HepG2 (cell line): ENCODE data around the gene HRH3. TPM values are rescaled to one million over a fixed set of nuclear protein-coding genes. Genes with fewer than 3 reads are reported as not detected.

Experiments used
- ASH2L ChIP-seq: fragments of 300-600, 200-600 bp; sonication (generic); IDR thresholded peaks from 2 replicates; pipeline ENCODE4 v1.7.0; 2017; ENCODE audit warnings: low read depth, mild to moderate bottlenecking, moderate library complexity, mixed read lengths, low read length; ENCODE audit not compliant: insufficient read length
- BORCS8-MEF2B ChIP-seq: sonication (generic); formaldehyde crosslinking; IDR thresholded peaks from 2 replicates; pipeline ENCODE4 v1.8.0; 2022; ENCODE audit warnings: mild to moderate bottlenecking, missing genetic modification reagents
- HOXA5 ChIP-seq: sonication (generic); formaldehyde crosslinking; IDR thresholded peaks from 2 replicates; pipeline ENCODE4 v1.4.0; 2020; ENCODE audit warnings: missing genetic modification reagents
- RNF2 ChIP-seq: fragments of 450-650 bp; conservative IDR thresholded peaks from 2 replicates; pipeline ENCODE4 v1.6.1; 2016; ENCODE audit warnings: low read depth
- SRY ChIP-seq: sonication (generic); formaldehyde crosslinking; IDR thresholded peaks from 2 replicates; pipeline ENCODE4 v1.8.0; 2022; ENCODE audit warnings: mild to moderate bottlenecking, missing genetic modification reagents
- TBX3 ChIP-seq: fragments of 450-650 bp; IDR thresholded peaks from 2 replicates; pipeline ENCODE4 v1.6.1; 2017; ENCODE audit warnings: antibody characterized with exemption, mild to moderate bottlenecking, inconsistent platforms, borderline replicate concordance
- TSC22D2 ChIP-seq: sonication (generic); formaldehyde crosslinking; IDR thresholded peaks from 2 replicates; pipeline ENCODE4 v1.5.1; 2020; ENCODE audit warnings: missing genetic modification reagents, mild to moderate bottlenecking, borderline replicate concordance
- ZNF451 ChIP-seq: sonication (generic); formaldehyde crosslinking; IDR thresholded peaks from 2 replicates; pipeline ENCODE4 v1.5.0; 2020; ENCODE audit warnings: mild to moderate bottlenecking, missing genetic modification reagents
- ZNF547 ChIP-seq: sonication (generic); formaldehyde crosslinking; IDR thresholded peaks from 2 replicates; pipeline ENCODE4 v1.5.1; 2020; ENCODE audit warnings: mild to moderate bottlenecking, missing genetic modification reagents
- ZNF724P ChIP-seq: sonication (generic); formaldehyde crosslinking; IDR thresholded peaks from 2 replicates; pipeline ENCODE4 v1.8.0; 2022; ENCODE audit warnings: missing genetic modification reagents, borderline replicate concordance
- polyA plus RNA-seq, 8 experiments: library from polyadenylated mRNA; depleted of rRNA in 3 of 8; stranded (reverse) in 7 of 8; unstranded in 1 of 8; fragments of >200 nt; fragmentation: Illumina TruSeq in 4 of 8; extraction: Trizol in 4 of 8; gene quantifications; 2 replicates each; pipeline versions ENCODE4 v1.2.1 to v1.2.3, GENCODE V29; 2011 to 2016; ENCODE audit warnings: low read depth in 4 of 8, missing spikeins in 1 of 8, mixed read lengths in 1 of 8; ENCODE audit not compliant: insufficient read depth in 1 of 8
- total RNA-seq, 5 experiments: library from RNA; depleted of rRNA; stranded (reverse); fragments of >200 nt; fragmentation: Illumina TruSeq; extraction: Trizol; gene quantifications; 2 replicates each; pipeline ENCODE4 v1.2.3, GENCODE V29; 2016; ENCODE audit warnings: low read depth in 1 of 5
- TF ChIP-seq, protein P1 (sequence below): sonication (generic); formaldehyde crosslinking; IDR thresholded peaks from 2 replicates; pipeline ENCODE4 v1.4.0; 2020; ENCODE audit warnings: missing genetic modification reagents
- TF ChIP-seq, protein P2 (sequence below): sonication (generic); formaldehyde crosslinking; IDR thresholded peaks from 2 replicates; pipeline ENCODE4 v1.8.1; 2023; ENCODE audit warnings: mild to moderate bottlenecking, inconsistent platforms, moderate library complexity, missing genetic modification reagents, borderline replicate concordance
- TF ChIP-seq, protein P3 (sequence below): sonication (generic); formaldehyde crosslinking; conservative IDR thresholded peaks from 2 replicates; pipeline ENCODE4 v1.4.0; 2020; ENCODE audit warnings: missing genetic modification reagents
- TF ChIP-seq, protein P4 (sequence below): IDR thresholded peaks from 2 replicates; pipeline ENCODE4 v1.6.1; 2016; ENCODE audit warnings: control low read depth
- TF ChIP-seq, protein P5 (sequence below): fragments of 450-650 bp; IDR thresholded peaks from 2 replicates; pipeline ENCODE4 v1.6.1; 2016
- TF ChIP-seq, protein P6 (sequence below): sonication (generic); formaldehyde crosslinking; IDR thresholded peaks from 2 replicates; pipeline ENCODE4 v1.4.0; 2020; ENCODE audit warnings: mild to moderate bottlenecking, low read depth, missing genetic modification reagents
- TF ChIP-seq, protein P7 (sequence below): sonication (generic); formaldehyde crosslinking; IDR thresholded peaks from 2 replicates; pipeline ENCODE4 v1.5.0; 2020; ENCODE audit warnings: mild to moderate bottlenecking, missing genetic modification reagents

HRH3 gene
- total and polyA plus RNA-seq, 2 of the 13 experiments (the other 11 are each of a cell fraction or from before 2014, with no cell fraction given): 0.18 TPM; not detected in 1

DNA sequence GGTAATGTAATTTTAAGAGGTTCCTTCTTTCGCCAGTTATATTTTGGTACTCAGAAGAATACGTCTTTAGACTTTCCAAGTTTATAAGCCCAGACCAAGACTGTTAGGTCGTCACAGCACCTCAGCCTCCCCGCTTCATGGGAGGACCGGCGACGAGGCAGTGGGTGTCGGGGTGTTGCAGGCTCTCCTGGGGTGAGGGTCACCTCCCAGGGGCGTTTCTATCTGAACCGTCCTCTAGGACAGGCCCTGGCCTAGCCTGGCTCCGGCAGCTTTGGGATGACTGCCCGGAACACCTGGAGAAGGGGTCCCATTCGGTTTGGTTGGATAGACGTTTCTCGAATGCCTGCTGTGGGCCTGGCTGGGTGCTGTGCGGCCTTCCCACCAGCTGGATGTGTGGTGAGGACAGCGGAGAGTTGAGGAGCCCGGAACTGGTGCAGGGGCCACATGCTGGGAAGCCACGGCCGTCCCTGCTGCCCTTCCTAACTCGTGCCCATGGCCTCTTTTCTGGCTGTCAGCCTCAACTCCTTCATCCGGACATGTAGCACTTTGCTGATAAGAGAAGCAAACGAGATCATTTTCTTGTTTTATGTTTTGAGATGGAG is 19.3 kb upstream of the HRH3 start (continued):
- TF ChIP-seq, protein P1, sequence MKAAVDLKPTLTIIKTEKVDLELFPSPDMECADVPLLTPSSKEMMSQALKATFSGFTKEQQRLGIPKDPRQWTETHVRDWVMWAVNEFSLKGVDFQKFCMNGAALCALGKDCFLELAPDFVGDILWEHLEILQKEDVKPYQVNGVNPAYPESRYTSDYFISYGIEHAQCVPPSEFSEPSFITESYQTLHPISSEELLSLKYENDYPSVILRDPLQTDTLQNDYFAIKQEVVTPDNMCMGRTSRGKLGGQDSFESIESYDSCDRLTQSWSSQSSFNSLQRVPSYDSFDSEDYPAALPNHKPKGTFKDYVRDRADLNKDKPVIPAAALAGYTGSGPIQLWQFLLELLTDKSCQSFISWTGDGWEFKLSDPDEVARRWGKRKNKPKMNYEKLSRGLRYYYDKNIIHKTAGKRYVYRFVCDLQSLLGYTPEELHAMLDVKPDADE: no peak
- no peak for TF ChIP-seq TBX3
- TF ChIP-seq, protein P2, sequence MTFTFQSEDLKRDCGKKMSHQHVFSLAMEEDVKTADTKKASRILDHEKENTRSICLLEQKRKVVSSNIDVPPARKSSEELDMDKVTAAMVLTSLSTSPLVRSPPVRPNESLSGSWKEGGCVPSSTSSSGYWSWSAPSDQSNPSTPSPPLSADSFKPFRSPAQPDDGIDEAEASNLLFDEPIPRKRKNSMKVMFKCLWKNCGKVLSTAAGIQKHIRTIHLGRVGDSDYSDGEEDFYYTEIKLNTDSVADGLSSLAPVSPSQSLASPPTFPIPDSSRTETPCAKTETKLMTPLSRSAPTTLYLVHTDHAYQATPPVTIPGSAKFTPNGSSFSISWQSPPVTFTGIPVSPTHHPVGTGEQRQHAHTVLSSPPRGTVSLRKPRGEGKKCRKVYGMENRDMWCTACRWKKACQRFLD: peak; percentile 40; the same call in 1 of the 2 replicates
- TF ChIP-seq, protein P3, sequence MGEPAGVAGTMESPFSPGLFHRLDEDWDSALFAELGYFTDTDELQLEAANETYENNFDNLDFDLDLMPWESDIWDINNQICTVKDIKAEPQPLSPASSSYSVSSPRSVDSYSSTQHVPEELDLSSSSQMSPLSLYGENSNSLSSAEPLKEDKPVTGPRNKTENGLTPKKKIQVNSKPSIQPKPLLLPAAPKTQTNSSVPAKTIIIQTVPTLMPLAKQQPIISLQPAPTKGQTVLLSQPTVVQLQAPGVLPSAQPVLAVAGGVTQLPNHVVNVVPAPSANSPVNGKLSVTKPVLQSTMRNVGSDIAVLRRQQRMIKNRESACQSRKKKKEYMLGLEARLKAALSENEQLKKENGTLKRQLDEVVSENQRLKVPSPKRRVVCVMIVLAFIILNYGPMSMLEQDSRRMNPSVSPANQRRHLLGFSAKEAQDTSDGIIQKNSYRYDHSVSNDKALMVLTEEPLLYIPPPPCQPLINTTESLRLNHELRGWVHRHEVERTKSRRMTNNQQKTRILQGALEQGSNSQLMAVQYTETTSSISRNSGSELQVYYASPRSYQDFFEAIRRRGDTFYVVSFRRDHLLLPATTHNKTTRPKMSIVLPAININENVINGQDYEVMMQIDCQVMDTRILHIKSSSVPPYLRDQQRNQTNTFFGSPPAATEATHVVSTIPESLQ (CRISPR knock-in tag): no peak
- TF ChIP-seq TSC22D2: peak; percentile 77; the same call in 1 of the 2 replicates
- no peak for TF ChIP-seq ZNF547 (CRISPR knock-in tag)
- TF ChIP-seq, protein P4, sequence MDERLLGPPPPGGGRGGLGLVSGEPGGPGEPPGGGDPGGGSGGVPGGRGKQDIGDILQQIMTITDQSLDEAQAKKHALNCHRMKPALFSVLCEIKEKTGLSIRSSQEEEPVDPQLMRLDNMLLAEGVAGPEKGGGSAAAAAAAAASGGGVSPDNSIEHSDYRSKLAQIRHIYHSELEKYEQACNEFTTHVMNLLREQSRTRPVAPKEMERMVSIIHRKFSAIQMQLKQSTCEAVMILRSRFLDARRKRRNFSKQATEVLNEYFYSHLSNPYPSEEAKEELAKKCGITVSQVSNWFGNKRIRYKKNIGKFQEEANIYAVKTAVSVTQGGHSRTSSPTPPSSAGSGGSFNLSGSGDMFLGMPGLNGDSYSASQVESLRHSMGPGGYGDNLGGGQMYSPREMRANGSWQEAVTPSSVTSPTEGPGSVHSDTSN (CRISPR knock-in tag): no peak
- TF ChIP-seq, protein P5, sequence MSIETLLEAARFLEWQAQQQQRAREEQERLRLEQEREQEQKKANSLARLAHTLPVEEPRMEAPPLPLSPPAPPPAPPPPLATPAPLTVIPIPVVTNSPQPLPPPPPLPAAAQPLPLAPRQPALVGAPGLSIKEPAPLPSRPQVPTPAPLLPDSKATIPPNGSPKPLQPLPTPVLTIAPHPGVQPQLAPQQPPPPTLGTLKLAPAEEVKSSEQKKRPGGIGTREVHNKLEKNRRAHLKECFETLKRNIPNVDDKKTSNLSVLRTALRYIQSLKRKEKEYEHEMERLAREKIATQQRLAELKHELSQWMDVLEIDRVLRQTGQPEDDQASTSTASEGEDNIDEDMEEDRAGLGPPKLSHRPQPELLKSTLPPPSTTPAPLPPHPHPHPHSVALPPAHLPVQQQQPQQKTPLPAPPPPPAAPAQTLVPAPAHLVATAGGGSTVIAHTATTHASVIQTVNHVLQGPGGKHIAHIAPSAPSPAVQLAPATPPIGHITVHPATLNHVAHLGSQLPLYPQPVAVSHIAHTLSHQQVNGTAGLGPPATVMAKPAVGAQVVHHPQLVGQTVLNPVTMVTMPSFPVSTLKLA: no peak
- TF ChIP-seq, protein P6, sequence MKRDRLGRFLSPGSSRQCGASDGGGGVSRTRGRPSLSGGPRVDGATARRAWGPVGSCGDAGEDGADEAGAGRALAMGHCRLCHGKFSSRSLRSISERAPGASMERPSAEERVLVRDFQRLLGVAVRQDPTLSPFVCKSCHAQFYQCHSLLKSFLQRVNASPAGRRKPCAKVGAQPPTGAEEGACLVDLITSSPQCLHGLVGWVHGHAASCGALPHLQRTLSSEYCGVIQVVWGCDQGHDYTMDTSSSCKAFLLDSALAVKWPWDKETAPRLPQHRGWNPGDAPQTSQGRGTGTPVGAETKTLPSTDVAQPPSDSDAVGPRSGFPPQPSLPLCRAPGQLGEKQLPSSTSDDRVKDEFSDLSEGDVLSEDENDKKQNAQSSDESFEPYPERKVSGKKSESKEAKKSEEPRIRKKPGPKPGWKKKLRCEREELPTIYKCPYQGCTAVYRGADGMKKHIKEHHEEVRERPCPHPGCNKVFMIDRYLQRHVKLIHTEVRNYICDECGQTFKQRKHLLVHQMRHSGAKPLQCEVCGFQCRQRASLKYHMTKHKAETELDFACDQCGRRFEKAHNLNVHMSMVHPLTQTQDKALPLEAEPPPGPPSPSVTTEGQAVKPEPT (CRISPR knock-in tag): no peak
- TF ChIP-seq BORCS8-MEF2B: no peak; the same call in 1 of the 2 replicates
- no peak for TF ChIP-seq ZNF724P (CRISPR knock-in tag)
- no peak for TF ChIP-seq SRY
- TF ChIP-seq, protein P7, sequence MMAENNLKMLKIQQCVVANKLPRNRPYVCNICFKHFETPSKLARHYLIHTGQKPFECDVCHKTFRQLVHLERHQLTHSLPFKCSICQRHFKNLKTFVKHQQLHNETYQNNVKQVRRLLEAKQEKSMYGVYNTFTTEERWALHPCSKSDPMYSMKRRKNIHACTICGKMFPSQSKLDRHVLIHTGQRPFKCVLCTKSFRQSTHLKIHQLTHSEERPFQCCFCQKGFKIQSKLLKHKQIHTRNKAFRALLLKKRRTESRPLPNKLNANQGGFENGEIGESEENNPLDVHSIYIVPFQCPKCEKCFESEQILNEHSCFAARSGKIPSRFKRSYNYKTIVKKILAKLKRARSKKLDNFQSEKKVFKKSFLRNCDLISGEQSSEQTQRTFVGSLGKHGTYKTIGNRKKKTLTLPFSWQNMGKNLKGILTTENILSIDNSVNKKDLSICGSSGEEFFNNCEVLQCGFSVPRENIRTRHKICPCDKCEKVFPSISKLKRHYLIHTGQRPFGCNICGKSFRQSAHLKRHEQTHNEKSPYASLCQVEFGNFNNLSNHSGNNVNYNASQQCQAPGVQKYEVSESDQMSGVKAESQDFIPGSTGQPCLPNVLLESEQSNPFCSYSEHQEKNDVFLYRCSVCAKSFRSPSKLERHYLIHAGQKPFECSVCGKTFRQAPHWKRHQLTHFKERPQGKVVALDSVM (CRISPR knock-in tag): peak; percentile 17; the same call in 1 of the 2 replicates
- no peak for TF ChIP-seq RNF2
- TF ChIP-seq ASH2L: no peak
- no peak for TF ChIP-seq HOXA5 (CRISPR knock-in tag)
- 0 out of 2 replicates have a peak, but pooled peaks have one; percentile 34 for TF ChIP-seq ZNF451
